Dermis microvascular lymphatic vessel endothelial cell (primary cell): ENCODE data around the gene ATP2C1. TPM values are rescaled to one million over a fixed set of nuclear protein-coding genes. Genes with fewer than 3 reads are reported as not detected.

Source experiments
- DNase-seq, 2 donors: peaks; one replicate each; pipeline versions ENCODE4 v3.0.0 to v3.0.0-alpha.2; 2010; ENCODE audit warnings: low read depth in 2 of 2
- total RNA-seq: library from RNA; depleted of rRNA; stranded (reverse); fragments of >200 nt; gene quantifications from 2 replicates; pipeline ENCODE4 v1.2.1, GENCODE V29; 2014

ATP2C1 gene
- total RNA-seq, 1 donor from 2014 or later, result 62.8 TPM

- peak in 1 of 2 donors; percentile 50 for DNase-seq
These were observed 474 bp downstream of the ATP2C1 start for GRCh38 chr3:130894130-130894985.

DNA sequence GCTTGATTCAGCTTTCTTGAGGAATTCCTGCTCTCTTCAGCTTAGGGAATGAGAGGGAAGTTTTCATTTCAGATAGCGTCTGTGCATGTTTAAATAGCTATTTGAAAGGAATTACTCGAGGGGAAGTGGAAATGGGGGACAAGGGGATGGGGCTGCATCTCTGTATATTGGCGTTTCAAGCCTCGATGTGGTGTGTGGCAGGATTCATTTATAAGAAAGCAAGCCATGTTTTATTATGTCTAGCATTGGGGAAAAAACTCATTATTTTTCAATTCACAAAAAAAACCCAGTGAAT, 1.0 kb downstream of the ATP2C1 start:
- DNase-seq, result no peak

DNA sequence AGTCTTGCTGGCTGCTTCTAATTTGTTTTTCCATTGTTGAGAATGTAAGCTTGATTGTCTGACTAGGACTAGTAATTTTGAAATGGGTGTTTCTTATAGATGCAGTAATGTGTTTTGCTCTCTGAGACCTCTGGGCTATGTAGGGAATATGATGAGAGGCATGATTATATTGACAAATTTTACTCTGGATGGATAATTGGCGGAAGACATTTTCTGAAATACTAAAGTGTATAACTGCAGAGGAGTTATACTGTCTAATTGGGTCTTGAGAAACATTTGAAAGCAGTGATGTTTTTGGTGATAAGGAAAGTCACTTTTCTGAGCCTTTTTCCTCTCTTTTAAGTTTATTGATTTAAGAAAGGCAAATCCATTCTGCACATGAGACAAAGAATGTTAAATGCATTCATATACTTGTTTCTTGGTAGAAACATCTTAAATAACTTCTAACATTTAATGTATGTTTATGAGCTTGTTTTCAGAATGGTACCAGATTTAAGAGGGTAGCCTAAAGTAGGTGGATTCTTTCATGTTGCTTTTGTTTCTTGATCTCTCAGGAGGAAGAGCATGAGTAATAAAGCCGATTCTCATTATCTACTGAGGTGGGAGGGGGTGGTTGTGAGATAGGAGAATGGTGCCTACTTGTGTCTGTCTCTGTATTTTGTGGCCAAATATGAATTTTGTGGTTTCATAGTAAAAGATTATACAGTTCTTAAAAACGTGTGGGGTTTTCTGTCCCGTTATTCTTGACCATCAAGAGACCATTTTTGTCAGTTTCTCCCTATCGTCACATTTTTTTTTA, 2.0 kb downstream of the ATP2C1 start:
- DNase-seq, result no peak

GRCh38 chr3:130897316-130897715, 3.4 kb downstream of the ATP2C1 start:
- DNase-seq, result no peak

- DNase-seq, result no peak
These were observed 7.1 kb downstream of the ATP2C1 start for GRCh38 chr3:130900959-130901358.

DNA sequence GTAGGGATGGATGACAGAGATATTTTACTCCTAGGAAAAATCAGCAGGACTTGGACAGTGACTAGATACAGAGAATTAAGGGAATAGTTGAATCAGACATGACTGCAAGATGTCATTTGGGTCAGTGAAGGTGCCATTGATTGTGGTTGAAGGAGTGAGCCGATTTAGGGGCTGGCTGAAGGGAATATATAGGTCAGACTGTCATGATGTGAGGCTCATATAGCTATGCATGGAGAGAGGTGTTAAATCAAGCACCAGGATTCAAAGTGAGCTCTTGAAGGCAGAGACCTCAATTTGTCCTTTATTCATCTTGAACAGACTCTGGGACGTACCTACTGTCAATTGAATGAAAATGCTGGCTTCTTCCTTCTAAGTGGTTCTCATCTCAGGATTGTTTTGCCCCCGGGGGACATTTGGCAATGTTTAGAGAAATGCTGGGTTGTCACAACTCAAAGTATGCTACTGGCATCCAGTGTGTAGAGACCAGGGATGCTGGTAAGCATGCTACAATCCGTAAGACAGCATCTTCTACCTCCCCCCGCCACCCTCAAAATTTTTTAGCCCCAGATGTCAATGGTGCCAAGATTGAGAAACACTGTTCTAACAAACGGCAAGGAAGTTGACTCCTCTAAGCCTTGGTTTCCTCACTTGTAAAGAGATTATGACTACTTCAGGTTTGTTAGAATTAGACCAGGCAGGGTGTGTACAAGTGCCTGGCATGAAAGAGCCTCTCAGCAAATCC, 7.8 kb downstream of the ATP2C1 start:
- DNase-seq, result no peak

- no peak for DNase-seq
These were observed 9.6 kb downstream of the ATP2C1 start for GRCh38 chr3:130903412-130903908.

GRCh38 chr3:130904491-130904890, 10.6 kb downstream of the ATP2C1 start:
- no peak for DNase-seq

DNA sequence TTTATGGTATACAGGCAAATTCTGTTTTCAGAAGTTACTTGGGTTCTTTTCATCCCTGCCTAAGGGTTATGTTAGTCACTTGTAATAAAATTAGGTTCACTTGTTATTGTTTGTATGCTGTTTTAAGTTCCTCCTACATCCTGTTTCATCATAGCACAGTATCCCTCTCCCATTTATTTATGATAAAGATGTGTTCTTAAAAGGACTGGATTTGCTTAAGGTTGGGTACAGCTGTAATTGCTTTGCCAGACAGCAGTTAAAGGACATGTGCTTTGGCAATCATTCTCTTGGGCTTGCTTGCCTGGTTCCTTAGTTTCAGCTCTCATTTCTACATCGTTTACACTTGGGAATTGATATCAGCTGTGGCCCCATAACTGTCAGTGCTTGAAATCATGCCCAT, 11.7 kb downstream of the ATP2C1 start:
- DNase-seq, result no peak

GRCh38 chr3:130906374-130906995, 12.6 kb downstream of the ATP2C1 start:
- DNase-seq, result no peak

DNA sequence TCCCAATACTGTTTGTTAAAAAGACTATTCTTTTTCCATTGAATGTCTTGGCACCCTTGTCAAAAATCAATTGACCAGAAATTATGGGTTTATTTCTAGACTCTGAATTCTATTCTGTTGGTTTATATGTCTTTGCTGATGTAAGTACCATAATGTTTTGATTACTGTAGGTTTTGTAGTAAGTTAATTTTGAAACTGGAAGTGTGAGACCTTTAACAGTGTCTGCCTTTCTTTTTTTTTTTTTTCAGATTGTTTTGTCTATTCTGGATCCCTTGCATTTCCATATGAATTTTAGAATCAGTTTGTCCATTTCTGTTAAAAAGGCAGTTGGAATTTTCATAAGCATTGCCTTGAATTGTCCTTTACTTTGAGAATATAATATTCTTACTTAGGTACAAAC, 13.6 kb downstream of the ATP2C1 start:
- no peak for DNase-seq

DNA sequence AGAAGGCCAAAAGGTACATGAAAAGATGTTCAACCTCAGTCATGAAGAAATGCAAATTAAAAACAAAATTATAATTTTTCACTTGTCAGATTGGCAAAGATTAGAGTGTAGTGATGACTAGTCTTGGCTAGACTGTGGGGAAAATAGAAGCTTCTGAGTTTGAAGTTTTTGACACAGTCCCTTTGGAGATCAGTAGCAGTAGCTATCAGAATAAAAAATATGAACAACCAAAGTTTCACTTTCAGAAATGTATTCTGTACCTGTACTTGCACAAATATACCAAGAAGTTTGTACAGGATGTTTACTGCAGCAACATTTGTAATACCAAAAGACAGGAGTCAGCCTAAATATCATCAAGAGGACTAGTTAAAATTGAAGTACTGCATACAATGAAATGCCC, 14.1 kb downstream of the ATP2C1 start:
- DNase-seq, result no peak

- no peak for DNase-seq
These were observed 21.8 kb downstream of the ATP2C1 start for GRCh38 chr3:130915567-130916292.

DNA sequence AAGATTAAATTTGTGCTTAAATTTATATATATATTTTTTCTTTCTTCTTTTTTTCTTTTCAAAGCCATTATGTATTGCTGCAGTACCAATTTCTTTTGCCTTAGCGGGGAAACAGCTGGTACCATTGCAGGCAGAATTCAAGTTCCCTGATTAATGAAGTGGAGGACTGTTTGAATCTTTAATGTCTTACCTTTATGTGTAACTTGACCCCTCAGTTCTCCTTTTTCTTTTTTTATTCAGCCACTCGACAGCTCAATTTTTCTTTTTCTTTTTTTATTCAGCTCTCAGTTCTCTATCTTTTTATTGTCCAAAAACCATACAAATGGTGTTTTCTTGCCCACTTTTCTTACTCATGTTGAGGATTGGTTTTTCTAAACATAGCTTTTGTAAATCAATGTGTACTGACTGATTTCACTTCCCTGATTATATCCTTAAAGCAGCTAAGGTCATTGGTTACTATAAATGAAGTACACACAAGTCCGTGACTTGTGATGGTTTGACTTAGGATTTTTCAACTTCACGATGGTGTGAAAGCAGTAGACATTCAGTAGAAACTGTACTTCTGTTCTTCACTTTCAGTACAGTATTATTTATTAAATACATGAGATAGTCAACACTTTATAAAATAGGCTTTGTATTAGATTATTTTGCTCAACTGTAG, 22.8 kb downstream of the ATP2C1 start:
- no peak for DNase-seq

- DNase-seq, result no peak
These were observed 24.4 kb downstream of the ATP2C1 start for GRCh38 chr3:130918328-130918727.

- no peak for DNase-seq
These were observed 31.7 kb downstream of the ATP2C1 start for GRCh38 chr3:130925628-130926027.

GRCh38 chr3:130926504-130926903, 32.6 kb downstream of the ATP2C1 start:
- DNase-seq, result no peak

GRCh38 chr3:130929804-130930203, 35.9 kb downstream of the ATP2C1 start:
- no peak for DNase-seq

DNA sequence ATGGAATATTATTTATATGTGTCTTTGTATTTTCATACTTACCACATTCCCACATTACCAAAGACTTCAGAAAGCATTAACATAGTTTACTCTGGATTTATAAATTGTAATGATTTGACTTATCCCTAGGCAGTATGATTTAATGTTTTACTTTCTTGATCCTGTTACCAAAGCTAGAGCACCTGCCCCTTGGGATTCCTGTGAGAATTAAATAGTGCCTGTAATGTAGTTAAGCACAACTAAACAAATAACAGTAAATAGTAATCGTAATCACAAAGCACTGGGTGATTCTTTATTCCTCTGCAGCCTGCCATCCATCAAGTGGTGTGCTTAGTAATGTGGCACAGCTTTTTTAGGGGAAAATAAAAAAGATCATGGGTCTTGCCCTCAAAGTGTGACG, 39.1 kb downstream of the ATP2C1 start:
- no peak for DNase-seq

GRCh38 chr3:130933801-130934345, 40.0 kb downstream of the ATP2C1 start:
- DNase-seq, result no peak
